ENCODE results near the gene THUMPD2. TPM values are rescaled to one million over a fixed set of nuclear protein-coding genes. Genes with fewer than 3 reads are reported as not detected.

THUMPD2 gene
- total RNA-seq, 4 donors from 2014 or later = 4.6 to 11.2 (median 8.6) TPM

- intact Hi-C loops (cut with DNase I; ENCODE audit: low total_unique reads) (loop anchor here (1.0 to 5.0 kb wide), 4 partner anchors 55 to 315 kb away; no protein-coding TSS in a partner anchor), in situ Hi-C loops (cut with MboI; ENCODE audit: low sequenced_read_pairs in 4 of 4) (no loop called here)
- ATAC-seq (peak in 1 of 2 donors; percentile 36), DNase-seq (no peak)
- Histone ChIP-seq H3K27ac (peak overlapping the region; percentile 38 to 61 (median 48)), H3K27me3 (no peaks in the 10 kb centered on the region), H3K4me1 (peaks cover 24 to 29% of the 10 kb centered on the region in 2 donors), H3K9me3 (peaks cover 0 to 9% (median 0%) of the 10 kb centered on the region in 3 donors), H3K36me3 (no peaks in the 10 kb centered on the region), H3K4me3 (no peak overlapping the region)
- TF ChIP-seq POLR2A (IDR thresholded peaks at IDR 0.05) (no peak), CTCF (IDR thresholded peaks at IDR 0.05 in 4 of 5, conservative IDR thresholded peaks at IDR 0.05 in 1 of 5) (peak; percentile 19 to 36 (median 31))
These were observed 82.2 kb downstream of the THUMPD2 start for GRCh38 chr2:39696838-39697237.

GRCh38 chr2:39696101-39696553 is 82.9 kb downstream of the THUMPD2 start:
- TF ChIP-seq POLR2A (IDR thresholded peaks at IDR 0.05) (no peak), CTCF (IDR thresholded peaks at IDR 0.05 in 4 of 5, conservative IDR thresholded peaks at IDR 0.05 in 1 of 5) (no peak)
- H3K27ac ChIP-seq = peak overlapping the region; percentile 38 to 61 (median 48)
- in situ Hi-C loops (cut with MboI; ENCODE audit: low sequenced_read_pairs in 4 of 4) (no loop called here), intact Hi-C loops (cut with DNase I; ENCODE audit: low total_unique reads) (loop anchor here (1.0 to 5.0 kb wide), 4 partner anchors 54 to 314 kb away; no protein-coding TSS in a partner anchor)
- ATAC-seq (peak; percentile 90 to 98), DNase-seq (peak; percentile 14 to 65)
- H3K4me1 ChIP-seq = peaks cover 24 to 29% of the 10 kb centered on the region in 2 donors
- H3K36me3 ChIP-seq = no peaks in the 10 kb centered on the region
- H3K4me3 ChIP-seq = no peak overlapping the region
- peaks cover 0 to 2% (median 0%) of the 10 kb centered on the region in 3 donors for H3K9me3 ChIP-seq
- H3K27me3 ChIP-seq = no peaks in the 10 kb centered on the region

DNA sequence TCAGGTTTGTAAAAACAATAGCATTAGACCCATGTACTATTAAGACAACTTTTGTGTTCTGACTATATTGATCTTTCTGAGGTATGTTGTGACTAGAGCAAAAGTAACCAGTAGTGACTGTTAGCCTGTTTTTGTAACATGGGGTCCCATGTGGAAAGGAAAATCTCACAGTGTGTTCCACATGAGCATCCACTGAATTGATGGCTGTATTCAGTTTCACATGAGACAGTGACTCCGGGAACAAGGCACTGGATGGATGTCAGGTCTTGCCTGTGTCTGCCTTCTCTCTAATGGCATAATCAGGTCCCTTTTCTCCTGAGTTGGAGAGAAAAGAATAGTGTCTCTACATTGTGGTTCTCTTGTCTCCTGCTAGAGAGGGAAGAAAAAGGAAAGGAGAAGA is 85.8 kb downstream of the THUMPD2 start:
- TF ChIP-seq CTCF (IDR thresholded peaks at IDR 0.05 in 4 of 5, conservative IDR thresholded peaks at IDR 0.05 in 1 of 5) (no peak), POLR2A (IDR thresholded peaks at IDR 0.05) (no peak)
- no peaks in the 10 kb centered on the region for H3K9me3 ChIP-seq
- no peaks in the 10 kb centered on the region for H3K27me3 ChIP-seq
- H3K27ac ChIP-seq = no peak overlapping the region
- in situ Hi-C loops (cut with MboI; ENCODE audit: low sequenced_read_pairs in 4 of 4) = no loop called here
- no peaks in the 10 kb centered on the region for H3K36me3 ChIP-seq
- ATAC-seq (no peak), DNase-seq (no peak)
- intact Hi-C loops (cut with DNase I; ENCODE audit: low total_unique reads) = no loop called here
- H3K4me1 ChIP-seq = peaks cover 24 to 29% of the 10 kb centered on the region in 2 donors
- no peak overlapping the region for H3K4me3 ChIP-seq

- peaks cover 1 to 8% of the 10 kb centered on the region in 2 donors for H3K4me1 ChIP-seq
- no peaks in the 10 kb centered on the region for H3K9me3 ChIP-seq
- no peaks in the 10 kb centered on the region for H3K27me3 ChIP-seq
- TF ChIP-seq CTCF (IDR thresholded peaks at IDR 0.05 in 4 of 5, conservative IDR thresholded peaks at IDR 0.05 in 1 of 5) (no peak), POLR2A (IDR thresholded peaks at IDR 0.05) (no peak)
- in situ Hi-C loops (cut with MboI; ENCODE audit: low sequenced_read_pairs in 4 of 4) = no loop called here
- ATAC-seq (no peak), DNase-seq (no peak)
- no peaks in the 10 kb centered on the region for H3K36me3 ChIP-seq
- intact Hi-C loops (cut with DNase I; ENCODE audit: low total_unique reads) = no loop called here
- no peak overlapping the region for H3K27ac ChIP-seq
- H3K4me3 ChIP-seq = no peak overlapping the region
These were observed 89.2 kb downstream of the THUMPD2 start for GRCh38 chr2:39689876-39690275.

All from gastrocnemius medialis (tissue), 4 donors.